Naive thymus-derived CD4-positive, alpha-beta T cell (primary cell): ENCODE results near the gene DNAJC4. TPM values are rescaled to one million over a fixed set of nuclear protein-coding genes. Genes with fewer than 3 reads are reported as not detected.
"Not testable (repeated sequence)": the region's sequence is repeated elsewhere in the genome, so short reads cannot be mapped to it uniquely, and the experiment has no call there.

Experiments used
- ATAC-seq: fragments of 150-1000 bp; cut with Tn5 transposase; 2 replicates; pipeline ENCODE4 v1.10.0; 2021; ENCODE audit warnings: mild to moderate bottlenecking, moderate library complexity
- CTCF ChIA-PET: fragments of 350-600 bp; sonication (Branson Sonifier 250); formaldehyde crosslinking; loops from one replicate; lab custom pipeline; 2021; ENCODE audit warnings: antibody characterized with exemption; lab: Charles Lee
- POLR2A ChIA-PET: fragments of 350-600 bp; sonication (Branson Sonifier 250); formaldehyde crosslinking; loops from one replicate; lab custom pipeline; 2021; ENCODE audit warnings: antibody characterized with exemption, inconsistent platforms; lab: Charles Lee
- DNase-seq, 9 donors: peaks; one replicate each; pipeline versions ENCODE4 v3.0.0 to v3.0.0-alpha.2; 2020 to 2022; ENCODE audit warnings: mixed read lengths in 1 of 9
- H3K27ac ChIP-seq: one replicate; pipeline ENCODE4 v1.7.0; 2013; ENCODE audit warnings: mild to moderate bottlenecking, low read depth, low read length, moderate library complexity
- H3K27me3 ChIP-seq, 2 donors: one replicate each; pipeline ENCODE4 v1.7.0; 2013; ENCODE audit warnings: low read length in 2 of 2, mild to moderate bottlenecking in 2 of 2, moderate library complexity in 2 of 2; ENCODE audit not compliant: control insufficient read depth in 2 of 2, insufficient read depth in 2 of 2
- H3K36me3 ChIP-seq, 3 experiments: 1 replicate in 2 of 3; 2 replicates in 1 of 3; pipeline ENCODE4 v1.7.0; 2013; ENCODE audit warnings: low read length in 3 of 3, mild to moderate bottlenecking in 3 of 3, moderate library complexity in 1 of 3; ENCODE audit not compliant: insufficient read depth in 3 of 3, control insufficient read depth in 2 of 3
- H3K4me1 ChIP-seq, 2 donors: one replicate each; pipeline ENCODE4 v1.7.0; 2013; ENCODE audit warnings: low read length in 2 of 2, mild to moderate bottlenecking in 2 of 2, moderate library complexity in 1 of 2; ENCODE audit not compliant: control insufficient read depth in 2 of 2, insufficient read depth in 2 of 2
- H3K4me3 ChIP-seq: 2 replicates; pipeline ENCODE4 v1.7.0; 2013; ENCODE audit warnings: mild to moderate bottlenecking, low read length
- H3K9me3 ChIP-seq, 3 experiments: 1 replicate in 2 of 3; 2 replicates in 1 of 3; pipeline ENCODE4 v1.7.0; 2013; ENCODE audit warnings: low read length in 3 of 3; ENCODE audit not compliant: control insufficient read depth in 2 of 3
- H3K27ac Mint-ChIP-seq, 9 donors: one replicate each; pipeline ENCODE4 v1.8.0; 2020 to 2022; ENCODE audit warnings: mixed read lengths in 9 of 9, mild to moderate bottlenecking in 8 of 9, moderate library complexity in 5 of 9, inconsistent platforms in 2 of 9
- H3K27me3 Mint-ChIP-seq, 5 donors: one replicate each; pipeline ENCODE4 v1.8.0; 2021 to 2022; ENCODE audit warnings: mixed read lengths in 5 of 5, mild to moderate bottlenecking in 1 of 5
- H3K36me3 Mint-ChIP-seq, 5 donors: one replicate each; pipeline ENCODE4 v1.8.0; 2020 to 2022; ENCODE audit warnings: mixed read lengths in 5 of 5, mild to moderate bottlenecking in 3 of 5, inconsistent platforms in 1 of 5
- H3K4me1 Mint-ChIP-seq, 7 donors: one replicate each; pipeline ENCODE4 v1.8.0; 2020 to 2022; ENCODE audit warnings: mixed read lengths in 7 of 7, mild to moderate bottlenecking in 3 of 7, inconsistent platforms in 1 of 7
- H3K4me3 Mint-ChIP-seq, 10 donors: one replicate each; pipeline ENCODE4 v1.8.0; 2020 to 2022; ENCODE audit warnings: mild to moderate bottlenecking in 10 of 10, mixed read lengths in 10 of 10, moderate library complexity in 6 of 10, inconsistent platforms in 2 of 10
- H3K9me3 Mint-ChIP-seq, 11 donors: one replicate each; pipeline ENCODE4 v1.8.0; 2020 to 2022; ENCODE audit warnings: mixed read lengths in 11 of 11, mild to moderate bottlenecking in 4 of 11, inconsistent platforms in 1 of 11, moderate library complexity in 1 of 11
- intact Hi-C, 2 donors: fragments of 100-400 bp; cut with micrococcal nuclease; formaldehyde crosslinking; loops; one replicate each; pipeline ENCODE4 v1.15.1; 2023
- polyA plus RNA-seq, 2 donors: library from polyadenylated mRNA; unstranded; fragments of 300-500 nt; fragmentation: Illumina TruSeq; gene quantifications; one replicate each; pipeline ENCODE4 v1.2.3, GENCODE V29; 2021
- total RNA-seq, 6 experiments: library from RNA in 5 of 6; stranded (reverse) in 5 of 6; gene quantifications; 1 replicate in 5 of 6; 2 replicates in 1 of 6; pipeline ENCODE4 v1.2.3 and lab custom pipeline; 2021 to 2026

Gene DNAJC4
- total and polyA plus RNA-seq, 7 experiments from 2014 or later = 24.3 to 61.7 (median 39.9) TPM

GRCh38 chr11:64245401-64245796 lies 15.1 kb downstream of the DNAJC4 start:
- intact Hi-C loops = no loop called here
- H3K4me3 Mint-ChIP-seq = peak overlapping the region; percentile 77 to 93 (median 86)
- peak overlapping the region; percentile 68 for H3K4me3 ChIP-seq
- peaks cover 0 to 11% (median 0%) of the 10 kb centered on the region in 3 experiments for H3K36me3 ChIP-seq
- peak overlapping the region in 7 of 9 donors; percentile 65 to 88 (median 72) for H3K27ac Mint-ChIP-seq
- DNase-seq (no peak), ATAC-seq (no peak)
- ChIA-PET CTCF (interaction anchor here (1.3 to 4.5 kb wide), 4 partner anchors 40 to 72 kb away, joined by 3 to 30 read pairs (median 4); partner anchors contain the start of genes FERMT3, PRDX5 and TRMT112), POLR2A (interaction anchor here (0.6 to 12.3 kb wide), 12 partner anchors 10 to 388 kb away, joined by 3 to 154 read pairs (median 7); partner anchors contain the start of genes BAD, CATSPERZ, FERMT3 and PRDX5)
- peak overlapping the region; percentile 59 for H3K27ac ChIP-seq
- no peaks in the 10 kb centered on the region for H3K9me3 ChIP-seq
- H3K36me3 Mint-ChIP-seq = peaks cover 0 to 1% (median 0%) of the 10 kb centered on the region in 5 donors
- no peaks in the 10 kb centered on the region for H3K27me3 Mint-ChIP-seq
- H3K9me3 Mint-ChIP-seq = no peaks in the 10 kb centered on the region
- H3K4me1 Mint-ChIP-seq = peaks cover 11 to 44% (median 30%) of the 10 kb centered on the region in 7 donors
- no peaks in the 10 kb centered on the region for H3K27me3 ChIP-seq
- peaks cover 19 to 27% of the 10 kb centered on the region in 2 donors for H3K4me1 ChIP-seq

GRCh38 chr11:64245797-64246620 lies 15.7 kb downstream of the DNAJC4 start:
- ChIA-PET CTCF (interaction anchor here (1.6 to 4.5 kb wide), 3 partner anchors 40 to 58 kb away, joined by 4 to 30 read pairs (median 5); partner anchors contain the start of gene FERMT3), POLR2A (interaction anchor here (0.6 to 12.3 kb wide), 14 partner anchors 7 to 499 kb away, joined by 3 to 154 read pairs (median 6); partner anchors contain the start of genes BAD, CATSPERZ, FERMT3 and PRDX5)
- Mint-ChIP-seq H3K36me3 (peaks cover 0 to 1% (median 0%) of the 10 kb centered on the region in 5 donors), H3K9me3 (no peaks in the 10 kb centered on the region), H3K4me1 (peaks cover 7 to 43% (median 28%) of the 10 kb centered on the region in 7 donors), H3K27ac (peak overlapping the region in 7 of 9 donors; percentile 65 to 88 (median 72)), H3K27me3 (peaks cover 0 to 3% (median 0%) of the 10 kb centered on the region in 5 donors), H3K4me3 (peak overlapping the region; percentile 77 to 93 (median 86))
- Histone ChIP-seq H3K9me3 (no peaks in the 10 kb centered on the region), H3K4me1 (peaks cover 21 to 25% of the 10 kb centered on the region in 2 donors), H3K36me3 (peaks cover 0 to 11% (median 0%) of the 10 kb centered on the region in 3 experiments), H3K4me3 (peak overlapping the region; percentile 68), H3K27me3 (no peaks in the 10 kb centered on the region), H3K27ac (peak overlapping the region; percentile 59)
- intact Hi-C loops = loop anchor here in 1 of 2 donors (1.0 kb wide), 3 partner anchors 23 to 59 kb away; partner anchors contain the start of genes ESRRA and GPR137
- no peak for ATAC-seq
- DNase-seq = peak in 6 of 9 donors; percentile 24 to 76 (median 30)

GRCh38 chr11:64246621-64246870 lies 16.2 kb downstream of the DNAJC4 start:
- Mint-ChIP-seq H3K27ac (peak overlapping the region in 2 of 9 donors; percentile 64 to 83), H3K4me3 (peak overlapping the region; percentile 82 to 92 (median 87)), H3K4me1 (peaks cover 7 to 42% (median 28%) of the 10 kb centered on the region in 7 donors)
- not testable (repeated sequence) for H3K4me3 ChIP-seq, H3K27me3 ChIP-seq, H3K36me3 ChIP-seq, H3K9me3 ChIP-seq, H3K9me3 Mint-ChIP-seq, H3K27ac ChIP-seq, H3K27me3 Mint-ChIP-seq, H3K36me3 Mint-ChIP-seq
- POLR2A ChIA-PET = interaction anchor here (1.0 to 12.3 kb wide), 12 partner anchors 8 to 498 kb away, joined by 3 to 154 read pairs (median 6); partner anchors contain the start of genes BAD, FERMT3, NUDT22 and PRDX5
- H3K4me1 ChIP-seq = peaks cover 21 to 25% of the 10 kb centered on the region in 2 donors
- intact Hi-C loops = loop anchor here in 1 of 2 donors (1.0 kb wide), 3 partner anchors 23 to 59 kb away; partner anchors contain the start of genes ESRRA and GPR137
- DNase-seq = peak in 1 of 9 donors; percentile 31
- ATAC-seq = peak; percentile 17
- CTCF ChIA-PET = interaction anchor here (1.6 to 4.5 kb wide), 2 partner anchors 41 to 56 kb away, joined by 5 to 30 read pairs; partner anchors contain the start of gene FERMT3

- no peaks in the 10 kb centered on the region for H3K9me3 ChIP-seq
- Mint-ChIP-seq H3K27ac (peak within 1 kb of the TSS; percentile 65 to 88 (median 85)), H3K4me1 (peaks cover 7 to 46% (median 32%) of the 10 kb centered on the region in 7 donors), H3K36me3 (no peaks in the 10 kb centered on the region), H3K9me3 (peaks cover 0 to 2% (median 0%) of the 10 kb centered on the region in 11 donors), H3K27me3 (peaks cover 0 to 3% (median 0%) of the 10 kb centered on the region in 5 donors), H3K4me3 (peak within 1 kb of the TSS; percentile 83 to 93 (median 88))
- peak within 1 kb of the TSS; percentile 64 for H3K27ac ChIP-seq
- peak; percentile 75 for ATAC-seq
- intact Hi-C loops = loop anchor here (1.0 kb wide), 5 partner anchors 21 to 58 kb away; partner anchors contain the start of genes ESRRA (in 2 of the 2), GPR137 (in 2 of the 2), NUDT22 (in 1 of the 2) and TRPT1 (in 1 of the 2)
- peaks cover 25 to 27% of the 10 kb centered on the region in 2 donors for H3K4me1 ChIP-seq
- peak within 1 kb of the TSS; percentile 100 for H3K4me3 ChIP-seq
- ChIA-PET CTCF (interaction anchor here (1.6 to 4.5 kb wide), 2 partner anchors 42 to 55 kb away, joined by 5 to 30 read pairs; partner anchors contain the start of gene FERMT3), POLR2A (interaction anchor here (0.7 to 12.3 kb wide), 13 partner anchors 9 to 70 kb away, joined by 3 to 154 read pairs (median 5); partner anchors contain the start of genes BAD, DNAJC4, FERMT3 and NUDT22)
- peak; percentile 55 to 88 (median 70) for DNase-seq
- no peaks in the 10 kb centered on the region for H3K27me3 ChIP-seq
- peaks cover 0 to 7% (median 0%) of the 10 kb centered on the region in 3 experiments for H3K36me3 ChIP-seq
Observed at GRCh38 chr11:64246871-64247728, 16.8 kb downstream of the DNAJC4 start, which contains the start of gene PPP1R14B. Gene PPP1R14B, minus strand, starts transcription at chr11:64246943. Its CDS starts 270 bp downstream, at chr11:64246673.

GRCh38 chr11:64247729-64248531 lies 17.6 kb downstream of the DNAJC4 start:
- Mint-ChIP-seq H3K4me1 (peaks cover 7 to 47% (median 28%) of the 10 kb centered on the region in 7 donors), H3K4me3 (peak overlapping the region; percentile 70 to 92 (median 84)), H3K36me3 (no peaks in the 10 kb centered on the region), H3K9me3 (peaks cover 0 to 2% (median 0%) of the 10 kb centered on the region in 11 donors), H3K27ac (peak overlapping the region in 8 of 9 donors; percentile 6 to 82 (median 50)), H3K27me3 (peaks cover 0 to 3% (median 0%) of the 10 kb centered on the region in 5 donors)
- intact Hi-C loops = loop anchor here (1.0 kb wide), 4 partner anchors 22 to 57 kb away; partner anchors contain the start of genes ESRRA (in 1 of the 2), GPR137 (in 1 of the 2), NUDT22 (in 1 of the 2) and TRPT1 (in 1 of the 2)
- DNase-seq (no peak), ATAC-seq (no peak)
- H3K9me3 ChIP-seq = no peaks in the 10 kb centered on the region
- CTCF ChIA-PET = interaction anchor here (0.7 to 4.5 kb wide), 3 partner anchors 21 to 68 kb away, joined by 3 to 30 read pairs (median 3); partner anchors contain the start of gene FERMT3
- no peak overlapping the region for H3K27ac ChIP-seq
- no peaks in the 10 kb centered on the region for H3K27me3 ChIP-seq
- H3K4me3 ChIP-seq = peak overlapping the region; percentile 100
- H3K36me3 ChIP-seq = peaks cover 0 to 7% (median 0%) of the 10 kb centered on the region in 3 experiments
- POLR2A ChIA-PET = interaction anchor here (0.7 to 12.3 kb wide), 12 partner anchors 9 to 69 kb away, joined by 3 to 154 read pairs (median 4); partner anchors contain the start of genes DNAJC4, NUDT22, PRDX5 and TRMT112
- H3K4me1 ChIP-seq = peaks cover 24 to 25% of the 10 kb centered on the region in 2 donors
